GM19043 (cell line): ENCODE results near the gene SKOR2.
"Not testable (repeated sequence)": the region's sequence is repeated elsewhere in the genome, so short reads cannot be mapped to it uniquely, and the experiment has no call there.

Source experiments
- ATAC-seq: cut with Tn5 transposase; IDR thresholded peaks from one replicate; pipeline ENCODE4 v1.9.1; 2021; ENCODE audit warnings: low read depth; ENCODE audit not compliant: unreplicated experiment

Gene SKOR2

GRCh38 chr18:47203626-47204464 lies 47.6 kb downstream of the SKOR2 start:
- ATAC-seq, result no peak

- not testable (repeated sequence) for ATAC-seq
Observed at GRCh38 chr18:47195961-47196360, 55.5 kb downstream of the SKOR2 start.

DNA sequence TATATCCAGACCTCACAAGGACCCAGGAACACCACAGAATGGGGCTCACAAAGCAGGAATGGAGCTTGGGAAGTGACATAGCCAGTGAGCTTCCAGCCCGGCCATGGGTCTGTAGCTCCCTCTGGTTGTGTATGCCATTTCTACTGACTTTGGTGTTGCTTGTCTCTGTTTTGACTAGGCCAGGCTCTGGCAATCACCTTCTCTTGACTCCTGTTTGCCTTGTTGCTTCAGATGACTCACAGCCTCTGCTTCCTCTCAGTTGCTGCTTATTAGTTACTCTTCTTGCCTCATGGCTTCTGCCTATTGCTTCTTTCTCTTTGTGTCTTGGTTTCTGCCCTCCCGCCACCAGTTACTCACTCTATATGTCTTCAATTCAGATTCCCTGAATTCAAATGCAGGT lies 59.5 kb downstream of the SKOR2 start:
- no peak for ATAC-seq

DNA sequence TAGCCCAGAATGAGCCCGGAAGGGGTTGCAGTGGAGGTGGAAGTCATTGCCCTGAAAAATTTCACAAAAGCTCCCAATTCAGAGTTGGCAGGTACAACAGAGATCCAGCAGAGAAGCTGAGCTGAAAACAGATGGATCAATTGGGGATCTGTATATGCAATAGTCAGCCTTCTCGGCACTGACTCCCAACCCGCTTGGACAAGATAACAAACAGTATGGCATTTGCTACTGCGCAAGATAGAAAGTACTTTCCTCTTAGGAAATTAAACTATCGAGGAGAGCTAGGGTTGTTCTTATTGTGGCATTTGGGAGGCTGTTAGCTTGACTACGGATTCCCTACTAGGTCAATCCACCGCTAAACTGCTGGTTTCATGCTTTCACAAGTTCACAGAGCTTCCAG lies 63.7 kb downstream of the SKOR2 start:
- no peak for ATAC-seq

DNA sequence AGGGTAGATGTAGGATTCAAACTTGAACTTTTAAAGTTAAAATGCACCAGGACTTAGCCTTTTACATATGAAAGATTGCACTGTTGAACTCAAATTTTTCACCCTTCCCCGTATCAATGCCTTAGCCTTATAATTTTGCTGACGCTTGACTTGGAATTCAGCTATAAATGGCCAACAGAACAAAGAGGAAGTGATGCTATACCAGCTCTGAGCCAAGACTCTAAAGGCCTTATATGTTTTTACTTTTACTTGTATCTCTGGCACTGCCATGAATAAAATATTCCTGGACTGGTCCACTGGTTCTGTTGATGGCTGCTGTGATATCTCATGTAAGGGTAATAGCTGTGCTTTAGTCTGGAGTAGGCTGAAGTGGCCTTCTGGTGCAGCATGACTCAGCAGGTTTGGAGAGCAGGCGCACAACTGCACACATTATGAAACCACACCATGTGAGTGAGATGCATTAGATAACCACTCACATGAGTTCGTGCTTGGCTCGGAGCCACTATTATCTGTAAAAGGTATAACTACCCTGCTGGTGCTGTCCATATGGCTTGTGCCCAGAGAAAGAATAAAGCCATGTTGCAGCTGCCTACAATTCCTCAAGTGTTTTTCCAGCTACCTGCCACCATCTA lies 66.9 kb downstream of the SKOR2 start:
- ATAC-seq, result no peak

GRCh38 chr18:47182156-47182555 lies 69.3 kb downstream of the SKOR2 start:
- not testable (repeated sequence) for ATAC-seq

DNA sequence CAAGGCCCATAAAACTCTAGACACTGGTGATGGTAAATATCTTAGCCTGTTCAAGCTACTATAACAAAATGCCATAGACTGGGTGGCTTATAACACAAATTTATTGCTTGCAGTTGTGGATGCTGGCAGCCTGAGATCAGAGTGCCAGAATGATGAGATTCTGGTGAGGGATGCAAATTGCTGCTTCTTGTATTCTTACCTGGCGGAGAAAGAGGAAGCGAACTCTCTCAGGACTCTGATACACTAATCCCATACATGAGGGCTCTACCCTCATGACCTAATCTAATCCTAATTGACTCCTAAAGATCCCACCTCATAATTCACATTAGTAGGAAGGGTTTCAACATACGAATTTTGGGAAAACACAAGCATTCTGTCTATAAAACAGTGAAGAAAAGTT lies 70.7 kb downstream of the SKOR2 start:
- no peak for ATAC-seq

GRCh38 chr18:47179520-47179919 lies 71.9 kb downstream of the SKOR2 start:
- ATAC-seq, result no peak

DNA sequence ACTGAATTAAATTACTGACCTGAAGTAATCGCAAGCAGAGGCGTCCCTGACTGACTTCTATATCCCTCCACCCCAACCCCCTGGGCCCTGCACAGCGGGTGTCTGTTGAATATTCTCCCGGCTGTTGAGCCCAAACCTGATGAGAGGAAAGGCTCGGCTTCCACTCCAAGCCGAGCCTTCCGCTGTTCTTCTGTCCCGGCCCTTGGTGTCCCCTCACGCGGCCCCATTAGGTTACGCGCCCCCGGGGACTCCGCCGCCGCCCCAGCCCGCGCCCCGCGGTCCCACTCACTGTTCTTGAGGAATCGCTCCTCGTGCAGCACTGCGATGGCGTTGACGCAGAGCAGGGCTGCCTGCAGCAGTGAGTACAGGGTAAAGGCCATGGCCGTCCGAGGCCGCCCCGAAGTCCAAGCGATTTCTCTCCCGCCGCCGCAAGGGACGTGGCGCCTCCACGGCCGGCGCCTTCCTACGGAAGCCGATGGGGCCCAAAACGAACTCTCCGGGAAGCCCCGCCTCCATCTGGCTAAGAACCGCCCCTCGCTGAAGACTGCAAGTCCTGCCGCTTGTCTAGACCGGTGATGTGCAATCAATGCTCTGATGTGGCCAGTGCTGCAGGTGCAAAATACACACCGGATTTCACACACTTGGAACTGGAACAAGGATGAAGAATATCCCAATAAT lies 75.4 kb downstream of the SKOR2 start, which contains the start of gene IER3IP1:
TSS of gene IER3IP1 (minus strand) at position 467 of the 678 bp plus-strand sequence. CDS start at position 380, 87 bp downstream.
- peak; percentile 90 for ATAC-seq

- peak; percentile 10 for ATAC-seq
Observed at GRCh38 chr18:47175283-47175897, 76.1 kb downstream of the SKOR2 start.

- ATAC-seq, result no peak
Observed at GRCh38 chr18:47174545-47175116, 76.8 kb downstream of the SKOR2 start.

GRCh38 chr18:47172476-47172875 lies 79.0 kb downstream of the SKOR2 start:
- ATAC-seq, result no peak

GRCh38 chr18:47168913-47169312 lies 82.5 kb downstream of the SKOR2 start:
- no peak for ATAC-seq

DNA sequence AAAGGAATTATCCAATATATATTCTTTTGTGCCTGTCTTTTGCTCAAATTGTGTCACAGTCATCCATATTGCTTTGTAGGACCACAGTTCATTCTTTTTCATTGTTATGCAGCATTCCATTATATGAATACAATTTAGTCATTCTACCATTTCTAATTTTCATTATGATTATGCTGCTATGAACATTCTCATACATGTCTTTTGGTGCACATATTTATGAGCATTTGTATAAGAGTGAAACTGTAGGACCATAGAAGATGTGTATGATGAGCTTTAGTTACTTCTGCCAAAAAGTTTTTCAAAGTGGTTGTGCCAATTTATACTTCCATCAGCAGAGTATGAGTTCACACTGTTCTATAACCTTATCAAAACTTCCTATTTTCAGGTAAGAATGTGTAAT lies 83.0 kb downstream of the SKOR2 start:
- ATAC-seq, result no peak

- no peak for ATAC-seq
Observed at GRCh38 chr18:47166294-47166693, 85.2 kb downstream of the SKOR2 start.

DNA sequence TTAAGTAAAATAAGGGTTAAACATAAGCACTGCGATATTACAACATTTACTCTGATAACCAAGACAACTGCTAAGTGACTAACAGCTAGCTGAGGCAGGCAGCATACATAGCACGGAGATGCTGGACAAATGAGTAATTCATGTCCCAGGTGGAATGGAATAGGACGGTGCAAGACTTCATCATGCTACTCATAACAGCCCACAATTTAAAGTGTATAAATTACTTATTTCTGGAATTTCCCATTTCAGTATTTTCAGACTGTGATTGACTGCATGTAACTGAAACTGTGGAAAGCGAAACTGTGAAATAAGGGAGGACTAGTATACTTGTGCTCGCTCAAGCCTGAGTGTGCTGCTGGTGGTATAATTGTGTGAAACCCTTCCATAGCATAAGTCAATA lies 88.2 kb downstream of the SKOR2 start:
- ATAC-seq, result peak; percentile 66

GRCh38 chr18:47160256-47160655 lies 91.2 kb downstream of the SKOR2 start:
- ATAC-seq, result no peak

GRCh38 chr18:47158404-47158803 lies 93.1 kb downstream of the SKOR2 start:
- ATAC-seq, result not testable (repeated sequence)
